ENCODE results near the gene C19orf18. TPM values are rescaled to one million over a fixed set of nuclear protein-coding genes. Genes with fewer than 3 reads are reported as not detected.
A peak's percentile ranks its signal among the peaks of the same experiment; 100 is the strongest.
"Not testable (repeated sequence)": the region's sequence is repeated elsewhere in the genome, so short reads cannot be mapped to it uniquely, and the experiment has no call there.

The C19orf18 gene
- total RNA-seq, 1 donor from 2014 or later, result 0.90 TPM

DNA sequence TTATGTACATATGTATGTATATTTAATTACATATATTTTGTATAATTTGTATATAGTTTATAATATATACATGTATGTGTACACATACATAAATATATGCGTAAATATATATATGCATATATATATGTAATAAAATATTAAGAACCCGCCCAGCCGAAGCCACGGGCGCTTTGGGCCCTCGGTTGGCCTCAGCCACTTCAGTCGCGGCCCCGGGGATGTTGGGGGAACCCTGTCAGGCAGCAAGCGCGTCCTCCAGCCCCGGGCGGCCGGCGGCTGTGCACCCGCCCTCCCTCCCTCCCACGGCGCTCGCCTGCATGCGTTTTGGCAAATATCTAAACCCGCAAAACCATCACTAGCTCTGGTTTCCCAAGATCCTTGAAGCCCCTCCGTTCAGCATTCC, 36.2 kb upstream of the C19orf18 start:
- no peaks in the 10 kb centered on the region for H3K4me1 ChIP-seq
- no peak for TF ChIP-seq CTCF (IDR thresholded peaks at IDR 0.05)
- no peak for DNase-seq
- H3K27me3 ChIP-seq, result no peaks in the 10 kb centered on the region
- ATAC-seq, result no peak
- no peak overlapping the region for H3K27ac ChIP-seq
- peaks cover 6% of the 10 kb centered on the region for H3K36me3 ChIP-seq
- H3K4me3 ChIP-seq, result no peak overlapping the region
- intact Hi-C loops (cut with DNase I), result no loop called here
- peaks cover 69% of the 10 kb centered on the region for H3K9me3 ChIP-seq

GRCh38 chr19:58009666-58010301, 35.5 kb upstream of the C19orf18 start:
- Histone ChIP-seq H3K4me3 (no peak overlapping the region), H3K9me3 (peaks cover 76% of the 10 kb centered on the region), H3K4me1 (no peaks in the 10 kb centered on the region), H3K36me3 (peaks cover 6% of the 10 kb centered on the region), H3K27me3 (no peaks in the 10 kb centered on the region), H3K27ac (no peak overlapping the region)
- DNase-seq, result peak; percentile 73
- intact Hi-C loops (cut with DNase I), result no loop called here
- peak; percentile 71 for ATAC-seq
- no peak for TF ChIP-seq CTCF (IDR thresholded peaks at IDR 0.05)

GRCh38 chr19:58009301-58009665, 34.9 kb upstream of the C19orf18 start:
- peaks cover 6% of the 10 kb centered on the region for H3K36me3 ChIP-seq
- ATAC-seq (no peak), DNase-seq (no peak)
- no peak overlapping the region for H3K27ac ChIP-seq
- H3K4me3 ChIP-seq, result no peak overlapping the region
- H3K4me1 ChIP-seq, result no peaks in the 10 kb centered on the region
- no peaks in the 10 kb centered on the region for H3K27me3 ChIP-seq
- peaks cover 81% of the 10 kb centered on the region for H3K9me3 ChIP-seq
- TF ChIP-seq CTCF (IDR thresholded peaks at IDR 0.05), result no peak
- intact Hi-C loops (cut with DNase I), result no loop called here

DNA sequence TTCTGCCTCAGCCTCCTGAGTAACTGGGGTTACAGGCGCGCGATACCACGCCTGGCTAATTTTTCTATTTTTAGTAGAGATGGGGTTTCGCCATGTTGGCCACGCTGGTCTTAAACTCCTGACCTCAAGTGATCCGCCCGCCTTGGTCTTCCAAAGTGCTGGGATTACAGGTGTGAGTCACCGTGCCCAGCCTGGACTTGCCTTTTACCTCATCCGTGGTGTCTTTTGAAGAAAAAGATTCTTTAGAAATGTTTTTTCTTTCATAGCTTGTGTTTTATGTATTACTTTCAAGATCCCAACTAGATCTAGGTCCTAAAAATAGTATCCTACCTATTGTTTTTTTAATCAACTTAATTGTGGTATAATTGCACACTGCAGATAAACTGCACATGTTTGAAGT, 34.5 kb upstream of the C19orf18 start:
- DNase-seq; H3K27ac ChIP-seq; H3K27me3 ChIP-seq; H3K4me1 ChIP-seq; ATAC-seq; H3K36me3 ChIP-seq; H3K4me3 ChIP-seq; intact Hi-C loops (cut with DNase I): not testable (repeated sequence)
- peaks cover 84% of the 10 kb centered on the region for H3K9me3 ChIP-seq

DNA sequence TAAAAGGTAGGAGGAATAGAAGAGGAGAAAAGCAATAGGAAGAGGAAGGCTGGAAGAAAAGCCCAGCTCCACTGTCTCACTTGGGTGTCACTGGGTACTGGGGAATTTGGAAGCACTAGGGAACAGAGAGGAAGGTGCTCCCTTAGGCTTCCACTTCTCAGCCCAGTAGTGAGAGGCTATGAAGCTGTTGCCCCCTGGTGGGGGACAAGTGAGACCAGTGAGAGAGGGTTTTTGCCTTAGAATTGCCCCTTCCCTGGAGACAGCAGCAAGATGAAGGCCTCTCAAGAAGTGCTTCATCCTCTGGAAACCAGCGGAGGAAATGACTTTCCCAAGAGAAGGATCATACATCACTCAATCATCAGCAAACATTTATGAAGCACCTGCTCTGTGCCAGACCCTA, 33.0 kb upstream of the C19orf18 start:
- ATAC-seq (no peak), DNase-seq (no peak)
- H3K27me3 ChIP-seq, result no peaks in the 10 kb centered on the region
- H3K4me1 ChIP-seq, result no peaks in the 10 kb centered on the region
- no peak for TF ChIP-seq CTCF (IDR thresholded peaks at IDR 0.05)
- no peak overlapping the region for H3K4me3 ChIP-seq
- H3K36me3 ChIP-seq, result peaks cover 6% of the 10 kb centered on the region
- intact Hi-C loops (cut with DNase I), result no loop called here
- H3K27ac ChIP-seq, result no peak overlapping the region
- peaks cover 89% of the 10 kb centered on the region for H3K9me3 ChIP-seq

DNA sequence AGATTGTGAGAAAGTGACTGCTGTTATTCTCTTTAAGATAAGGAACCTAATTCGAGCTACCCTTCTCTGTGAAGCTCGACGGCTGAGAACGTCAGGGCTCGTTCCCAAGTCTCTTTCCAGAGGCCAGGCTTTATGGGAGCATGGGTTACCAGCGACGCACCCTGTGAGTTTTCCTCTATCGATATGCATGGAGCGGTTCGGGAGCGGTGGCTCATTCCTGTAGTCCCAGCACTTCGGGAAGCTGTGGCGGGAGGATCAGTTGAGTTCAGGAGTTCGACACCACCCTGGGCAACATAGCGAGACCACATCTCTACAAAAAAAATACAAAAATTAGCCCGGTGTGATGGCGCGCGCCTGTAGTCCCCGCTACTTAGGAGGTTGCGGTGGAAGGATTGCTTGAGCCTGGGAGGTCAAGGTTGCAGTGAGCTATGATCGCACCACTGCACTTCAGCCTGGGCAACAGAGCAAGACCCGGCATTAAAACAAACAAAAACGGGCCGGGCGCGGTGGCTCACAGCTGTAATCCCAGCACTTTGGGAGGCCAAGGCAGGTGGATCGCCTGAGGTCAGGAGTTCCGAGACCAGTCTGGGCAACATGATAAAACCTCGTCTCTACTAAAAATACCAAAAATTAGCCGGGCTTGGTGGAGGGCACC, 29.0 kb upstream of the C19orf18 start:
- peaks cover 8% of the 10 kb centered on the region for H3K4me1 ChIP-seq
- peaks cover 28% of the 10 kb centered on the region for H3K36me3 ChIP-seq
- H3K9me3 ChIP-seq, result peaks cover 51% of the 10 kb centered on the region
- no peak for TF ChIP-seq CTCF (IDR thresholded peaks at IDR 0.05)
- H3K4me3 ChIP-seq, result peak overlapping the region; percentile 79
- no peaks in the 10 kb centered on the region for H3K27me3 ChIP-seq
- no peak for DNase-seq
- intact Hi-C loops (cut with DNase I), result no loop called here
- H3K27ac ChIP-seq, result peak overlapping the region; percentile 88
- no peak for ATAC-seq
